Skeletal muscle cell (primary cell): Measurements from ENCODE around the gene P2RY4.
"Not testable (repeated sequence)": the region's sequence is repeated elsewhere in the genome, so short reads cannot be mapped to it uniquely, and the experiment has no call there.

Experiments
- DNase-seq: peaks from one replicate; pipeline ENCODE4 v3.0.0-alpha.2; 2010; ENCODE audit warnings: low read depth
- H3K4me3 ChIP-seq: 2 replicates; pipeline ENCODE4 v1.5.1; 2011; ENCODE audit warnings: low read depth, mild to moderate bottlenecking, control low read depth, low read length, moderate library complexity

The P2RY4 gene

DNA sequence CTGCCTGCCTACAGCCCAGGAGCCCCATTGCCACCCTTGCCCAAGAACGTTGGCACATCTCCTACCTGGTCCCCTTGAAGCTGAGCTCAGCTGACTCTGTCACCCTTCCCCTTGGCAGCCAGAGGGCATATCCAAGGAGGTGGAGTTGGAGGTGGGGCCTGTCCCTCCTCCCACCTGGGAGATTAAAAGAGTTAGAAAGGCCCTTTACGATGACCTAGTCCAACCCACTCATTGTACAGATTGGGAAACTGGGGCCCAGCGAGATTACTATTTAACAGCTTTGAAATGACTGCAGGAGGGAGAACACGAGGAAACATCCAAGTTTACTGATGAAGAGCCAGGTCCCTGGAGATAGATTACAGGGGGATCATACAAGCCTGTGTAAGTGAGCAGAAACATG, at the start of gene P2RY4:
Gene P2RY4, minus strand, starts transcription at position 101 of the 400 bp plus-strand sequence. CDS start 580 bp downstream, outside the sequence.
- no peak within 1 kb of the TSS for H3K4me3 ChIP-seq
- no peak for DNase-seq

DNA sequence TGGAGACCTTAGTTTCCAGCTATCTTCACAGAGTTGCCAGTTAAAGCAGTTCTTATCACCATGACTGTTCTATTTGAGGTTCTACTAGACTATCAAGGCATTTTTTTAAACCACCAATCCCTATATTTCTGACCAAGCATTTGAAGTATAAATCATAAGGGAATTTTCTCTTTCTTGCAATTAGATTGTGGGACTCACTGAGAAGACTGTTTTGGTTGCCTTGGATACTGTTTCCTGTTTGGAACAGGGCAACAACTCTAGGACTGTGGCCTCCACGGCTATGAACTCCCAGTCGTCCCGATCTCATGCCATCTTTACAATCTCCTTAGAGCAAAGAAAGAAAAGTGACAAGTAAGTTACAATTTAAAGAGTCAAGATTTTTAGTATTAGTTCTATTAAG, 41.7 kb upstream of the P2RY4 start:
- no peak overlapping the region for H3K4me3 ChIP-seq
- DNase-seq: no peak

DNA sequence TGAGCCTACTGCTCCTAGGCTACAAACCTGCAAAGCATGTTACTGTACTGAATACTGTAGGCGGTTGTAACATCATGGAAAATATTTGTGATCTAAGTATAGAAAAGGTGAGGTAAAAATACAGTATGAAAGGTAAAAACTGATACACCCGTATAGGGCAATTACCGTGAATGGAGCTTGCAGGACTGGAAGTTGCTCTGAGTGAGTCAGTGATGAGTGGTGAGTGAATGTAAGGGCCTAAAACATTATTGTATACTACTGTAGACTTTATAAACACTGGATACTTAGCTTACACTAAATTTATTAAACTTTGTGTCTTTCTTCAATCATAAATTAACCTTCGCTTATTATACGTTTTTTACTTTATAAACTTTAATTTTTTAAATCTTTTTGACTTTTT, 33.6 kb upstream of the P2RY4 start:
- DNase-seq: no peak
- H3K4me3 ChIP-seq: no peak overlapping the region

DNA sequence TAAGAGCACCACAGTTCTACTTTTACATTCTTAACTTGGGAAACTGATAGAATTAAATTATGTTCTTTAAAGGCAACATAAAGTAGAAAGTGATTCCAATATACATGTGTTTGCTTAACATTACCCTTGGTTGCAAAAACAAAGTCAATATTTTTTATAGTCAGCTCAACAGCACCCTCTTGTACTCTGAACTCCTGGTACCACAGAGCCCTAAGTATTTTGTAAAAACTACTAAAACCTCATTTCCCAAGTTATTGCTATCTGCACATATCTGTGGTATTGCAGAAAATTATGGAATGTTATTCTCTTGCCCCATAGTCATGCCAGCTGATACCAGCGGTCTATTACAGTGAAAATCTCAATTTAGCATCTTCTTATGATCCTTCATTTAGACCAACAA, 32.8 kb upstream of the P2RY4 start:
- no peak overlapping the region for H3K4me3 ChIP-seq
- no peak for DNase-seq

DNA sequence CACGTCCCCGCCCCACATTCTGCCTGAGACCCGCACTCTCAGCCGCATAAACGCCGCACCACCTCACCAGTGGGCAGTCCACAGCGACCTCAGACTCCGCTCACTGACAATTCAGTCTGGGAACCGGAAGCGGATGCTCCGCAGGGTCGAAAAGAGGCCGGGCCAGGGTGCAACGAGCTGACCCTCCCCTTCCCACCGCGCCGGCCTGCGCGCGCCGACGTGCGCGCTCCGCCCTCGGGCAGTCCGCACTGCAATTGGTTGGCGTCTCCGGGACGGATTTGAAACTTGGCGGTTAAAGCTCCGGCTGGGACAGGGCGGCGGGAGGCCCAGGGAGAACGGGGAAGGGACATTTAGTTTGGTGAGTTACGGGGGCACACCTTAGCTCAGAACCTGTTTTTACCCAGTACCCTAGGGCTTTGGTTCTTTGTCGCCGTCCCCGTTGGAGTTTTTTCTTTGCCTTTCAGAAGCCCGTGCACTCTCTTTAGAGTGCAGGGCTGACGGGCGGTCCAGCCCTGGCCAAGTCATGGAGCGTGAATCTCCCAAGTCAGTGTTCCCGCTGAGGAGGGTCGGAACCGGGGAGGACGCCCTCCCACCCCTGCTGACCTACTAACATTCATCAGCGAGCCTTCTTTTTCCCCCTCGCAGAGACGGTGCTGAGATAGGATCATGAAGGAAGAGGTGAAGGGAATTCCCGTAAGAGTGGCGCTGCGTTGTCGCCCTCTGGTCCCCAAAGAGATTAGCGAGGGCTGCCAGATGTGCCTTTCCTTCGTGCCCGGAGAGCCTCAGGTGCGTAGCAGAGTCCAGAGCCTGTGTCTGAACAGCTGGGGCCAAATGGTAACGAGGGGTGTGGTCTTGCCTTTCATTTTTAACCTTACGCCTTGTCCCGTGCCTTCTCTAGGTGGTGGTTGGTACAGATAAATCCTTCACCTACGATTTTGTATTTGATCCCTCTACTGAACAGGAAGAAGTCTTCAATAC, 30.1 kb upstream of the P2RY4 start, which contains the start of the genes KIF4A and PDZD11:
Gene KIF4A, plus strand, starts transcription at position 312 of the 978 bp plus-strand sequence. Its CDS starts 355 bp downstream, at position 667.
Gene PDZD11, minus strand, starts transcription at position 135 of the 978 bp plus-strand sequence. CDS start 586 bp downstream, outside the sequence.
- peak; percentile 27 for DNase-seq
- H3K4me3 ChIP-seq: peak within 1 kb of the TSS; percentile 71

DNA sequence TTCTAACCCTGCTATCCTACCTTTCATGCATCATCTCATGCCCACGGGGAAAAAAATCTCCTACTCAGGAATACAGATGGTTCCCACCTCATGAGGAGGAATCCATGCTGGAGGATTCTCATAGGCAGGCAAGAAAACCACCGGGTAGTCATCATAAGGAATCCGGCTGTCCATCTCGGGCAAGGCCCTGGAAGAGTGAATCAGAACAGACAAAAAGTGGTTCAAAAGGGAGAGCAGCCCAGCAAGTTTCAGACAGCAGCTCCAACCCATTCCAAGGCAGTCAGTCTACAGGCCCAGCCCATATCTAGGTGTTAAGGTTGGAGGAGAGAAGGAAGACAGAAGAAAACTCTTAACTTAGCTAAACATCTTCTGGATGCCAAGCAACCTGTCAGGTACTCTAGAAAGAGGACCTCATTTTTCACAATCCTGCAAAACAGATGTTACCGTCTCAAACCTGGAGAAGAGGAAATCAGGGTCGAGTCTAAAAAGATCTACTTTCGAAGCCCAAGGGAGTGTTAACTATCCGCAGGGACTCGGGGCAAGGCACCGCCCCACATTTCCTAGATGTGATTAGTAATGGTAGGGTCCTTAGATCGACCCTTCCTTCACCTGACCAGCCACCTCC, 29.3 kb upstream of the P2RY4 start:
- peak overlapping the region; percentile 71 for H3K4me3 ChIP-seq
- no peak for DNase-seq

DNA sequence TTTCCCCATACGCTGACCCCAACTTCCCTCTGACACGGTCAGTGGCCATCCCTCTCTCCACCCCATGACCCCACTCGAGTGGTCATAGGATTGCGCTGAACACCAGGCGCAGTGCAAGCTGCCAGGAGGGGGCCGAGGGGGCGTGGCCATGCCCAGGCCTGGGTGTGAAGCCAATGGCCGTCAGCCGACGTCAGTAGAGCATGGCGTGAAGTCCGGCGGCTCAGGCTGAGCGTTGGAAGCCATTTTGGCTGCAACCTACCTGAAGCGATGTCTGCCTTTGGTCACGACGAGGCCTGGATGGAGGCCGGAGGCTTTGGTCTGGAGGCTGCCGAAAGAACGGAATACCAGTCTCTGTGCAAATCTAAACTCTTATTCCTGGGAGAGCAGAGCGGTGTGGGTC, 21.9 kb upstream of the P2RY4 start, which contains the start of gene RAB41:
Gene RAB41, plus strand, starts transcription at position 222 of the 400 bp plus-strand sequence. Its CDS starts 46 bp downstream, at position 268.
- no peak for DNase-seq

DNA sequence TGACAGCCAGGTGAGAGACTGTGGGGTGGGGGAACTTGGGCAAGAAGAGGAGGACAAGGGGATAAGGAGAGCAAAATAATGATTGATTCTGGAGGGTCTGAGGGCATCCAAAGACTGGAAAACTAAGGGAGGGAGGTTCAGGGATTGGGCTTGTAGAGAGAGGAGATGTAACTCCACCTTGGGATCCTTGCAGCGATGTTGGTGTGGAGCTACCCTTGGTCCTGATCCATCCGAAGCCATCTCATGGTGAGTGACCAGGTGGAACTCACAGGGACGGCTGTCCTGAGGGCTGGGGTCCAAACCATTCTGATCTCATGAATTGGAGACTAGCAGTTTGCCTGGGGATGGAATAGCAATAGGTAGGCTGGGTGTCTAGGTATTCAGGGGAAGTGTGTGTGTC, 20.6 kb upstream of the P2RY4 start:
- DNase-seq: no peak
- no peak overlapping the region for H3K4me3 ChIP-seq

More for the DNA sequence above, 21.9 kb upstream of the P2RY4 start, which contains the start of gene RAB41:
- no peak within 1 kb of the TSS for H3K4me3 ChIP-seq

DNA sequence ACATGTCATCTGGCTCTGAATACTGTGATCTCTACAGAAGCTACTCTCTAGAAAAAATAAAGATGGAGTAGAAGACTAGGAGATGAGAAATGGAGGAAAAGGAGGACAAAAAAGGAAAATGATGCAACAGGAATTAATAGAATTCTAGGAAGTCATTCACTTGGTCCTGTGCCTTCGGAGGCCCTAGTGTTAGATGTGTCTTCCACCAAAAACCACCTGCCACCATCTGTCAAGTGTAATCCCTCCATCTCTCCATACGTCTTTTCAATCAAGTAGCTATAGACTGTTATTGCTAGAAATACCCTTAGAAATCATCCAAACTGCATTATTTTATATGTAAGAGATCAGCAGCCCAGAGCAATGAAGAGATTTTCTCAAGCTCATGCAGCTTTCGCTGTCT, 19.1 kb upstream of the P2RY4 start:
- DNase-seq: no peak

DNA sequence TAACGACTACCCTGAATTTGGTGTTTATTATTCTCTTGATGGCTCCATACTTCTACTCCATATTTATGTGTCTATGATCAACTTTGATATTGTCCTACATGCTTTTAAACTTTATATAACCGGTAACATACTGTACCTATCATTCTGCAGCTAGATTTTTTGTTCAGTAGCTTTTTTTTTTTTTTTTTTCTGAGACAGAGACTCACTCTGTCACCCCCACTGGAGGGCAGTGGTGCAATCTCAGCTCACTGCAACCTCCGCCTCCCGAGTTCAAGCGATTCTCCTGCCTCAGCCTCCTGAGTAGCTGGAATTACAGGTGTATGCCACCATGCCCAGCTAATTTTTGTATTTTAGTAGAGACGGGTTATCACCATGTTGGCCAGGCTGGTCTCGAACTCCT, 14.0 kb upstream of the P2RY4 start:
- DNase-seq, H3K4me3 ChIP-seq: not testable (repeated sequence)

More for the DNA sequence above, 19.1 kb upstream of the P2RY4 start:
- H3K4me3 ChIP-seq: no peak overlapping the region

DNA sequence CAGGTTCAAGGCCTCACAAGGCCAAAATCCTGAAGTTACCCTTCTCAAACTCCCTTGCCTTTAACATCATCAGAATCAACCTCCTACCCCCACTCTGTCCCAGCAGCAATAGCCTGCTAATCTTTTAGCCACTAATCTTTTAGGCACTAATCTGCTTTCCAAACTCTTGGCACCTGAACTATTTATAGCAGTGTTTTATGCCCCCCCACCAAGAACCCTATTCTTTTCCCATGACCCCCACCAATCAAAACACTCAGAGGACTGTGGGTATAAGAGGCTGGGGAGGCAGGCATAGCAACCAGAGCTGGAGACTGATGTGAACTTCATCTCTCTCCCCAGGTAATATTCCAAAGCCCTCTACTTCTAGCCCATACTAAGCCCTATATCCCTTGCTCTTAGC, 8.0 kb upstream of the P2RY4 start, which contains the start of gene ARR3:
Gene ARR3, plus strand, starts transcription at position 301 of the 400 bp plus-strand sequence. CDS start 1,052 bp downstream, outside the sequence.
- DNase-seq: no peak
- H3K4me3 ChIP-seq: no peak within 1 kb of the TSS

DNA sequence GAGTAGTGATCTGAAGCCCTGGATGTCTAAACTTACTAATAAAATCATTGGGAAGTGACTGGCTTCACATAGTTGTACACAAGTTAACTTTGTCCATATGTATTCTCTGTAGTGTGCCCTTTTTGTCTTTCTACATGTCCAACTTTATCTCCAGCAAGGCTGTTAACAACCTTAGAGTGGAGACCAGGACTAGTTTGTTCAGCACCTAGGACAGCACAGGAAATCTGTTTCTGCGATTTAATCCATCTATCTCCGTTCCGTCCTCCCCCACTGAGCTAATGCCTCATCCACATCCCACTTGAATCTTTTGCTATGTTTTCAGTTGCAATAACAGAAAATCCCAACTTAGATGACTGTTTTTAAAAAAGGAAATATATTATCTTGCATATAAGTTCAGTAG, 4.8 kb upstream of the P2RY4 start:
- no peak overlapping the region for H3K4me3 ChIP-seq
- DNase-seq: no peak

DNA sequence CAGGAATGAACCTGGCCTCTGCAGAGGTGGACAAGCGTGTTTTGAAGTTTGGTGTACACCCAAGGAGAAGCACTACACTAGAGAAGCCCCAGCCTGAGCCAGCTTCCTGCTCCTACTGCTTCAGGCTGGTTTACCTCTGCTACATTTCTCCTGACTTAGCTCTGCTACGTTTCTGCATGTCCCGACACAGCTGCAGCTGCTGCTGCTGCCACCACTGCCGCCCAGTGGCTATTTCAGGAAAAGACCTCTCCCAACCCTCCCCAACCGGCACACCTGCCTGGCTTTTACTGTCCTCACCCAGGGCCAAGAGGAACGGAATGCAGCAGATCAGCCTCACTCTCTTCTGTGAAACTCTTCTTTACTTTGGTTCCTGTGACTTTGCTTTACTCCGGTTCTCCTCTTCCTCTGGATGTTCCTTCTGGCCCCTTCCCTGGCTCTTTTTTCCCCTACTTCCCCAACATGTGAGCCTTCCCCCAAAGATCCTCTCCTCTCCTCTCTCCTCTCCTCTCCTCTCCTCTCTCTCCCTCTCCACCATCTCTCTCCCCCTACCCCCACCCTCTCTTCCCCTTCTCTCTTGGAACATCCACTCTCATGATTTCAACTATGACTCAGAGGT, 3.1 kb upstream of the P2RY4 start:
- DNase-seq: no peak

DNA sequence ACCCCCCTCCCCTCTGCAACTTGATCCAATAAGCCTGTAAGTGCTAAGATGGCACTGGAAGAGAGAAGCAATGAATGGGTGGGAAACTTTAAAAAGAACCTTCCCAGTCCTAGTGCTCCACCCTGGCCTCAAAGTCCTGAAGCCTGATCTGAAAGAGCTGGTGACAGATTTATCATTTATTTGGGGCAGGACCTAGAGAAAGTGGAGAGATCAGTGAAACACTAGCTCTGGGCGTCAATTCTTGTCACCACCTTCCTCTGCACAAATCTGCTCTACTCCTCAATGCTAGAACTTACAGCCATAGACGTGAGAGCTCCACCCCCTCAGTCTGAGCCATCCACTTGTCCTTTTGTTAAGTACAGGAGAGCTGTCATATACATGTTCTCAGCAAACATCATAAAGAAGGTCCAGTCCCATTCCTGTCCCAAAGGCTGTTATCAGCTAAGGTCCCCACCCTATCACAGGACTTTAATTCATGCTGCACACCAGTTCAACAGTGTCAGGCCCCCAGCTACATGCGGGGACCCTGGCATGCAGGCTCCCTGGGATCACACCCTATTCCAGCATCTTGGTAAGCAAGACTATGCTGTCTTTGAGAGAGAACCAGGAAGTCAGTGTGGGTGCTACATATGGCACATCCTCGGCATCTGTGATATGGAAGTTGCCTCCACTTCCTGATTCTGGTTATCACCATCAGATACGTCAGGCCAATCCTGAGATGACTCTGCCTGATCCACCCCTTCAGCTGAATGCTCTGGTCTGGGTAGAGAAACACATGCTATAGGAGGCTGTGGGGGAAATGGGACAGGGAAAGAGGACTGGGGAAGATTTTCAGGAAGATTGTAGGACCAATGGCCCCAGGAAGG, 2.3 kb downstream of the P2RY4 start:
- no peak overlapping the region for H3K4me3 ChIP-seq
- DNase-seq: no peak

More for the DNA sequence above, 3.1 kb upstream of the P2RY4 start:
- H3K4me3 ChIP-seq: no peak overlapping the region

DNA sequence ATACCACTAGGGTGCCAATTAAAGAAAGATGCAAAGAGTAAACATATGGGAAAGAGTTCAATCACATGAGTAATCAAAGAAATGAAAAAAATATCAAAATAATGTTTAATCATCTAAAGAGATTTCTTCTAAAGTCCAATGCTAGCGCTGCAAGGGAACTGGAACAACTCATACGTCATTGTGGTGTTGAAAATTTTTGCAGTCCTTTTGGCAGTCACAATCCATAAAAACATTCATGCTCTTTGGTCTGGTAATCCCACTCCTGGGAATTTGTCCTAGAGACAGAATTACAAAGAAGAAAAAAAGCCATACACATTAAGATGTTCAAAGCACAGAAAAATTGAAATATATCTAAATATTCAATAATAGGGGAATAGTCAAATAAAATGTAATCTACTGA, 4.6 kb downstream of the P2RY4 start:
- no peak for DNase-seq
- no peak overlapping the region for H3K4me3 ChIP-seq

DNA sequence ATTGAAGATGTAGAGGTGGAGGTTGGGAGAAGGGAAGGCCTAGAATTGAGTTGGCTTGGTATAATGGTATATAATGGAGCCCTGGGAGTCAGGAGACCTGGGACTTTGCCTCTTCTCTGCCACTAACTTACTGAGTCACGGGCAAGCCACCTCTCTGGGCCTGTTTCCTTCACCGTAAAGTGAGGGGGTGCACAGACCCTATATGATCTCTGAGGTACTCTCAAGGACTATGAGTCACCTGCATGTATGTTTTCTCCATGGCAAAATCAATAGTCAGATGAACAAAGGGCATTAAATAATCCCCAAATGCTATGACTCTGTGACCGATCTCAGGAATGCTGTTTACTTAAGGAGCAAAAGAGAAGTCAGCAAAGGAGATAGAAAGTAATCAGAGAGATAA, 5.1 kb downstream of the P2RY4 start:
- H3K4me3 ChIP-seq: no peak overlapping the region
- no peak for DNase-seq

DNA sequence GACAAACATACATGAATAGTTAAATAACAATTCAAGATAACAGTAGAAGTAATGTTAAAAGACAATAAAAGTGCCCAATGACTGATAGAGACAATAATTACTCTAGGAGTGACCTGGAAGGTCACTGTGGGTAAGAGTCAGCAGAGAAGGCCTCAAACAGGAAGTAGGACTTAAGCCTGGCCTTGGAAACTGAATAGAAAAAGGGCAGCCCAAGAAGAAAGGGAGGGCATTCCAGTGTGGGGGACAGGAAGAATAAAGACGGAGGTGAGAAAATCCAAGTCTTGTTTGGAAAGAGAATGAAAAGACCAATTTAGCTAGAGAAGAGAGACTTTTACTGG, 6.0 kb downstream of the P2RY4 start:
- no peak for DNase-seq
- no peak overlapping the region for H3K4me3 ChIP-seq

DNA sequence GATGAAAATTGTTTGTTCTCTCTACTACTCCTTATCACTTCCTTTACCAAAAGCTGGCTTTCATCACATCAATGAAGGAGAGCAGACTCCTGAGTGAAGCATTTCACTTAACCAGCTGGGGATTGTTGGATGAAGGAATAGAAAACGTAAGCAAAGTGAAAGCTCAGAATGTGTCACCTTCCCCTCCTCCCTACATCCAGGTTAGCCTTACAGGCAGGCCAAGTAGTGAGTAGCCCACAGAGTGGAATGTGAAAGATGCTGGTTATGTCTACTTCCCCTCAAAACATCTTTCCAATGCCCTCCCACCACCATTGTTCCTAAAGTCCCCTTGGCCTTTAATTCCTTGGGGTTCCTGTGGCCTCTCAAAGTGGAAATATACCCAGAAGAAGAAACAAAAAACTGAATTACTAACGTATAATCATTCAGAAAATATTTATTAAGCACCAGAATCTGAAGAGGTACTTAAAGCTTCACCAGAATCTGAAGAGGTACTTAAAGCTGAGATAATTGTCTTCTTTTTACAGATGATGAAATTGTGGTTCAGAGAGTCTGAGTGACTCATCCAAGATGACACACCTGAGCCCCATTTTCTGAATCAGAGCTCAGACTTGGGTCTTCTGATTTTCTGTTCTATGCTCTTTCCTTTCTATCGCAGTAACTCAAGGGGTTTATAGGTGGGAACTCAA, 6.5 kb downstream of the P2RY4 start:
- H3K4me3 ChIP-seq: no peak overlapping the region
- DNase-seq: no peak
